Activated B cell treated with CpG ODN at 0.5 μM for 24 hours (primary cell): ENCODE measurements around the gene MTHFR. TPM values are rescaled to one million over a fixed set of nuclear protein-coding genes. Genes with fewer than 3 reads are reported as not detected.
A peak's percentile ranks its signal among the peaks of the same experiment; 100 is the strongest.

ENCODE experiments used
- ATAC-seq: fragments of 200-7000 bp; cut with Tn5 transposase; one replicate; pipeline ENCODE4 v1.10.0; 2021; ENCODE audit warnings: low read depth, mild to moderate bottlenecking, moderate library complexity
- CTCF ChIA-PET: fragments of 350-600 bp; sonication (Branson Sonifier 250); formaldehyde crosslinking; loops from one replicate; lab custom pipeline; 2021; ENCODE audit warnings: antibody characterized with exemption; lab: Charles Lee
- POLR2A ChIA-PET: fragments of 350-600 bp; sonication (Branson Sonifier 250); formaldehyde crosslinking; loops from one replicate; lab custom pipeline; 2021; ENCODE audit warnings: antibody characterized with exemption; lab: Charles Lee
- DNase-seq: peaks from one replicate; pipeline ENCODE4 v3.0.0; 2022
- H3K27ac Mint-ChIP-seq: one replicate; pipeline ENCODE4 v1.8.0; 2020; ENCODE audit warnings: mixed read lengths
- H3K27me3 Mint-ChIP-seq: one replicate; pipeline ENCODE4 v1.8.0; 2021; ENCODE audit warnings: mixed read lengths
- H3K36me3 Mint-ChIP-seq: one replicate; pipeline ENCODE4 v1.8.0; 2021; ENCODE audit warnings: low read depth, mixed read lengths
- H3K4me1 Mint-ChIP-seq: one replicate; pipeline ENCODE4 v1.8.0; 2021; ENCODE audit warnings: mixed read lengths
- H3K4me3 Mint-ChIP-seq: one replicate; pipeline ENCODE4 v1.8.0; 2020; ENCODE audit warnings: mild to moderate bottlenecking, mixed read lengths
- H3K9me3 Mint-ChIP-seq: one replicate; pipeline ENCODE4 v1.8.0; 2020; ENCODE audit warnings: mixed read lengths
- intact Hi-C: fragments of 100-400 bp; cut with micrococcal nuclease; formaldehyde crosslinking; loops from one replicate; pipeline ENCODE4 v1.15.1; 2024
- total RNA-seq: library from RNA; stranded (reverse); gene quantifications from 2 replicates; pipeline ENCODE4 v1.2.3, GENCODE V29; 2022
- TF ChIP-seq, protein P1 (sequence below): fragments of 200-600 bp; IDR thresholded peaks from one replicate; pipeline ENCODE4 v1.8.0; 2022; ENCODE audit warnings: antibody characterized with exemption, mild to moderate bottlenecking

The MTHFR gene
- total RNA-seq, 1 donor from 2014 or later = 56.9 TPM

GRCh38 chr1:11848373-11848700 lies 42.6 kb upstream of the MTHFR start:
- POLR2A ChIA-PET = interaction anchor here (1.1 kb wide), 1 partner anchor 60 kb away, joined by 4 read pairs; no protein-coding TSS in a partner anchor
- CTCF ChIA-PET = no interaction called here
- DNase-seq (no peak), ATAC-seq (no peak)
- TF ChIP-seq, protein P1, sequence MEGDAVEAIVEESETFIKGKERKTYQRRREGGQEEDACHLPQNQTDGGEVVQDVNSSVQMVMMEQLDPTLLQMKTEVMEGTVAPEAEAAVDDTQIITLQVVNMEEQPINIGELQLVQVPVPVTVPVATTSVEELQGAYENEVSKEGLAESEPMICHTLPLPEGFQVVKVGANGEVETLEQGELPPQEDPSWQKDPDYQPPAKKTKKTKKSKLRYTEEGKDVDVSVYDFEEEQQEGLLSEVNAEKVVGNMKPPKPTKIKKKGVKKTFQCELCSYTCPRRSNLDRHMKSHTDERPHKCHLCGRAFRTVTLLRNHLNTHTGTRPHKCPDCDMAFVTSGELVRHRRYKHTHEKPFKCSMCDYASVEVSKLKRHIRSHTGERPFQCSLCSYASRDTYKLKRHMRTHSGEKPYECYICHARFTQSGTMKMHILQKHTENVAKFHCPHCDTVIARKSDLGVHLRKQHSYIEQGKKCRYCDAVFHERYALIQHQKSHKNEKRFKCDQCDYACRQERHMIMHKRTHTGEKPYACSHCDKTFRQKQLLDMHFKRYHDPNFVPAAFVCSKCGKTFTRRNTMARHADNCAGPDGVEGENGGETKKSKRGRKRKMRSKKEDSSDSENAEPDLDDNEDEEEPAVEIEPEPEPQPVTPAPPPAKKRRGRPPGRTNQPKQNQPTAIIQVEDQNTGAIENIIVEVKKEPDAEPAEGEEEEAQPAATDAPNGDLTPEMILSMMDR = no peak
- no peak overlapping the region for H3K27ac Mint-ChIP-seq
- H3K9me3 Mint-ChIP-seq = no peaks in the 10 kb centered on the region
- peaks cover 6% of the 10 kb centered on the region for H3K4me1 Mint-ChIP-seq
- no peaks in the 10 kb centered on the region for H3K27me3 Mint-ChIP-seq
- peaks cover 44% of the 10 kb centered on the region for H3K36me3 Mint-ChIP-seq
- no peak overlapping the region for H3K4me3 Mint-ChIP-seq
- intact Hi-C loops = loop anchor here (10.0 kb wide), 1 partner anchor 374 kb away; the partner anchor contains the start of gene DISP3

GRCh38 chr1:11847667-11848372 lies 42.1 kb upstream of the MTHFR start, which contains the start of gene NPPA:
Gene NPPA (minus strand): TSS chr1:11847783. CDS start chr1:11847684, 99 bp downstream.
- H3K36me3 Mint-ChIP-seq = peaks cover 48% of the 10 kb centered on the region
- intact Hi-C loops = loop anchor here (10.0 kb wide), 1 partner anchor 373 kb away; the partner anchor contains the start of gene DISP3
- no peak within 1 kb of the TSS for H3K4me3 Mint-ChIP-seq
- DNase-seq (no peak), ATAC-seq (no peak)
- POLR2A ChIA-PET = interaction anchor here (1.1 kb wide), 1 partner anchor 60 kb away, joined by 4 read pairs; no protein-coding TSS in a partner anchor
- no peaks in the 10 kb centered on the region for H3K27me3 Mint-ChIP-seq
- CTCF ChIA-PET = no interaction called here
- H3K9me3 Mint-ChIP-seq = no peaks in the 10 kb centered on the region
- TF ChIP-seq, protein P1 = no peak
- peaks cover 10% of the 10 kb centered on the region for H3K4me1 Mint-ChIP-seq
- H3K27ac Mint-ChIP-seq = no peak within 1 kb of the TSS

DNA sequence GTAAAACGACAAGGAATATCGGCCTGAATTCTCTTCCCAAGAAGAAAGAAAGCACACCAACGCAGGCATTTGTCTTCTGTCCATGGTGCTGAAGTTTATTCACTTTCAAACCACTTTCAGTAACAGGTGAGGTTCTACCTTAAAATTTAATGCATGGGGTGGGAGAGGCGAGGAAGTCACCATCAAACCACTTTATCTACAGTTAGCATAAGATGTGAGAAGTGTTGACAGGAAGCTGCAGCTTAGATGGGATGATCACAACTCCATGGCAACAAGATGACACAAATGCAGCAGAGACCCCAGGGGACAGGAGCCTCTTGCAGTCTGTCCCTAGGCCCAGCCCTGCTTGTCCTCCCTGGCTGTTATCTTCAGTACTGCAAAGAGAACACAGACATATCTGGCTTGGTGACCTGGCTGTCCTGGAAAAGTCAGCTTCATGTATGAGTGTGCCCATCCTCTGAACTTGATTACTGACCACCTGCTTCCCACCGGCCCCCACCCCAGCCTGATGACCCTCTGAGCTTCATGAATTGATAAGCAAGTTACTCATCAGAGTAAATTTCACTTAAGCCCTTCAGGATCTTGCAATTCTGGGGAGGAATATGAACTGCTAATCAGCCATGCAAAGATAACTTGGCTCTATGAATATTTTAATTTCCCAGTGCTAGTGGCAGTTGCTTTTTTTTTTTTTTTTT lies 40.0 kb upstream of the MTHFR start:
- H3K36me3 Mint-ChIP-seq = peaks cover 66% of the 10 kb centered on the region
- H3K4me3 Mint-ChIP-seq = no peak overlapping the region
- POLR2A ChIA-PET = interaction anchor here (0.6 to 2.2 kb wide), 4 partner anchors 25 to 119 kb away, joined by 3 to 8 read pairs (median 4); no protein-coding TSS in a partner anchor
- H3K27ac Mint-ChIP-seq = no peak overlapping the region
- TF ChIP-seq, protein P1 = no peak
- ATAC-seq (peak; percentile 45), DNase-seq (no peak)
- H3K9me3 Mint-ChIP-seq = no peaks in the 10 kb centered on the region
- intact Hi-C loops = loop anchor here (10.0 kb wide), 1 partner anchor 371 kb away; the partner anchor contains the start of gene DISP3
- H3K27me3 Mint-ChIP-seq = no peaks in the 10 kb centered on the region
- peaks cover 27% of the 10 kb centered on the region for H3K4me1 Mint-ChIP-seq
- CTCF ChIA-PET = no interaction called here

- no peaks in the 10 kb centered on the region for H3K9me3 Mint-ChIP-seq
- intact Hi-C loops = loop anchor here (10.0 kb wide), 1 partner anchor 368 kb away; the partner anchor contains the start of gene DISP3
- peaks cover 30% of the 10 kb centered on the region for H3K4me1 Mint-ChIP-seq
- peak overlapping the region; percentile 15 for H3K27ac Mint-ChIP-seq
- ChIA-PET POLR2A (interaction anchor here (0.6 to 8.8 kb wide), 3 partner anchors 10 to 84 kb away, joined by 3 to 89 read pairs (median 3); partner anchors contain the start of gene KIAA2013), CTCF (no interaction called here)
- ATAC-seq (no peak), DNase-seq (no peak)
- TF ChIP-seq, protein P1 = no peak
- peak overlapping the region; percentile 4 for H3K4me3 Mint-ChIP-seq
- H3K36me3 Mint-ChIP-seq = peaks cover 90% of the 10 kb centered on the region
- no peaks in the 10 kb centered on the region for H3K27me3 Mint-ChIP-seq
These were observed 36.6 kb upstream of the MTHFR start for GRCh38 chr1:11842154-11843041.
